Stimulated activated CD4-positive, alpha-beta T cell treated with anti-CD3 and anti-CD28 coated beads, Interleukin-12 subunit alpha, Interleukin-12 subunit beta, amount 100 ng/mL, for 48 hours (primary cell): ENCODE results near the gene CREG2.
"Not testable (repeated sequence)": the region's sequence is repeated elsewhere in the genome, so short reads cannot be mapped to it uniquely, and the experiment has no call there.

Experiments
- DNase-seq, 3 donors: peaks; one replicate each; pipeline ENCODE4 v3.0.0-alpha.2; 2020; ENCODE audit warnings: low read depth in 2 of 3, low spot score in 1 of 3

The CREG2 gene

DNA sequence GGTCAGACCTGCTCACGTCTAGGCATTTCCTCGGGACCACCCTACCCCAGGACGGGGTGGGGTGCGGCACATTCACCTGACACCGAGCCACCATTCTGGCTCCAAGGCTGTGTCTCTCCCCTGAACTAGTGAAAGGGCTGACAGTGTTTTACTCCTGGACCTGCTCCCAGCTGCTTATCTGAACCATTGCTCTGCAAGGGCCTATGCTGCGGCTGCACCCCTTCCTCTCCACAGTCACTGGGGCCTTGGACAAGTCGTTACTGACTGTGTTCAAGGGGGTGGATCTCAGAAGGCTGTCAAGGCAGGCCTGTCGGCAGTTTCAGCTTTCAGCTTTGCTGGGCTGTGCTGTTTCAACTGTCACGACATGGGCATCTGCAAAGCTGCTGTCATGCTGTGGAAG, 11.7 kb downstream of the CREG2 start:
- DNase-seq = no peak

DNA sequence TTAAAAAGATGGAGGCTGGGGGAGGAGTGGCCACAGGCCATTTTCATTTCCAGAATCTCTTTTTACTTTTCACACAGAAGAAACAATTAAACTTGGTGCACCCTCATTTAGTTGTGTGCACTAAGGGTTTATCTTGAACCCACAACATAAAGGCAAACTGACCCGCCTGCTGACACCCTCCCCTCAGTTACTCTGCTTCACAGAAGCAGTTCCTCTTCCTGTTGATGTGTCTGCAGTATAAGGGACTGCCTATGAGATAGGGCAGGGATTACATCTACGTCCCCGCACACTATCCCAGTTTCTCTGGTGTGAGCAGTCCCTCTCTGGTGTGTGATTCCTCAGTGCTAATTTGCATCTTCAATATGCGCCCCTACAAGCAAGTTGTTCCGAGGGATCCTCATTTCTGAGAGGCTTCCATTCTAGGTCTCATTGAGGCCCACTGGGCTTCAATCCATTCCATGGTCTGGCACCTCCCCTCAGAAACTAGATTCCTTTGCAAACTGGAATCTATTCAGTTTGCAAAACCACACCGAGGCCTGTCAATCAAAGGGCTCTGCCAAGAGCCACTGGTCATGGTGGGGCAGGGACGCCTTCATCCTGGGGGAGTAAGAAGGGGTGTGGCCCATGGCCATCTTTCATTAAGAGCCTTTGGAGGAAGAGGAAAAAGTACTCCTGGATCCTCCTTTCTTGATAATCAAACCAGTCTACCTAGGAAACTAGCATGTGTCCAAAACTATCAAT, 12.3 kb downstream of the CREG2 start:
- DNase-seq = no peak

DNA sequence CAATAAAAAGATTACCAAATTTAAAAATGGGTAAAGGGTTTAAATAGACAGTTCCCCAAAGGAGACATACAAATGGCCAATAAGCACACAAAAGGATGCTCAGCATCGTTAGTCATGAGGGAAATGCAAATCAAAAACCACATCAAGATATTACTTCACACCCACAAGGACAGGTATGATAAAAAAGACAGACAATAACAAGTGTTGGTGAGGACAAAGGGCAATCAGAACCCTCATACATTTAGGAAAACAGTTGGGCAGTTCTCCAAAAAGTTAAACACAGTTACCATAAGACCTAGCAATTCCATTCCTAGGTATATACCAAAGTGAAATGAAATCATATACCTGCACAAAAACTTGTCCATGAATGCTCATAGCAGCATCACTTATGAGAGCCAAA, 14.5 kb downstream of the CREG2 start:
- no peak for DNase-seq

DNA sequence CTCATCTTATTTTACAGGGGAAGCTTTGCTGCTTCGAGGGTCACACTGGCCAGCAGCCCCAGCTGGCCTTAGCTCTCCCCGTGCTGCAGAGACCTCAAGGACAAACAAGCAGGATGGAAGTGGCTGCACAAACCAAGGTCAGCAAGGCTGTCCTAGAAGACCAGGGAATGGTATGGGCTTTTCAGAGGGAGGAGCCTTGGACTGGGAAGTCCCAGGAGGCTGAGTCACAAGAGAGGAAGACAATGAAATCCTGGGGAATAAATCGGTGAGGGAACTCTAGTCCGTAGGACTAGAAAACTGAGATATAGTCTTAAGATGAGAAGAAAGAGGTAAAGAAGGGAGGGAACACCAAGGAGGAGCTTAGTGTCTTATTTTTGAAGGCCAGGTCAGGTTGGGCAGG, 15.7 kb downstream of the CREG2 start:
- no peak for DNase-seq

DNA sequence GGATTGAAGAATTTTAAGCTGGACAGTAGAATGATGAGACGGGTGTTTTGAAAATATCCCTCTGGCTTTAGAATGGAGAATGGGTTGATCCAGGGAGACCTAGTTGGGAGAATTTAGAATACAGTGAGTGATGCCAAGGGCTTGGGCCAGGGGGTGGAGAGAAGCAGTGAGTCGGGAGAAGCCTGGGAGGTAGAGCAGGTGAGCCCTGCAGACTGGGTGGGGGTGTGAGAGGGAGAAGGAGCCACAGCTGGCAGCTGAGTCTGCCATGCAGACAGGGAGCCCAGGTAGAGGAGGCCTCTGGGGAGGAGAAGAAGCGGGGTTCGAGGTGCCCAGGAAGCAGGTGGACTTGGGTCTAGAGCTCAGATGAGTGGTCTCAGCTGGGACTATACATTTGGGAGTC, 18.2 kb downstream of the CREG2 start:
- DNase-seq = no peak

DNA sequence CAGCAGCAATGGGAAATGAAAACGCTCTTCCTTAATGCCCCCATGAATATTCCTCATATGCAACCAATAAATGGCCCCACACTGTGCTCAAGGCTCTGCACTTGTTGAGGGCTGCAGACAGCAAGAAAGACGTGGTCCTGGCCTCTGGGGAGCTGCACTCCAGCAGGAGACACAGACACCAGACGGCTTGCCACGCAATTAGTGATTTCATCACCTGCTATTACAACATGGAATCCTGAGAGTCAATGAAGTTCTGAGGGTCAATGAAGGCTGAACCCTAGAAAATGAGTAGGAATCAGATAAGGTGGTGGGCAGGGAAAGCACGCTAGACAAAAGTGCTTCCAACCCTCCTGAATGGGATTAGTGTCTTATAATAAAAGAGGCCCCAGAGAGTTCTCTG, 18.9 kb downstream of the CREG2 start:
- no peak for DNase-seq

DNA sequence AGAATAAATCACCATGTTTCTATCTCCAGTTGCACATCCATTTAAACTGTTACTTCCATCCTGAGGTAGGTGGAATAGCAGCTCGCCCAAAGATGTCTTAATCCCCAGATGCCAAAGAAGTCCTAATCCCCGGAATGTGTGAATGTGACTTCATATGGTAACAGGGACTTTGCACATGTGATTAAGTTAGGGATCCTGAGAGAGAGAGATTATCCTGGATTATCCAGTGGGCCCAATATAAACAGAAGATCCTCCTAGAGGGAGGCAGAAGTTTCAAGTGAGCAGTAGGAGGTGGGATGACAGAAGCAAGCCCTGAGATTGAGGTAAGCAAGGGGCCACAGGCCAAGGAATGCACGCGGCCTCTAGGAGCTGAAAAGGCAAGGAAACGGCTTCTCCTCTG, 19.8 kb downstream of the CREG2 start:
- no peak for DNase-seq

DNA sequence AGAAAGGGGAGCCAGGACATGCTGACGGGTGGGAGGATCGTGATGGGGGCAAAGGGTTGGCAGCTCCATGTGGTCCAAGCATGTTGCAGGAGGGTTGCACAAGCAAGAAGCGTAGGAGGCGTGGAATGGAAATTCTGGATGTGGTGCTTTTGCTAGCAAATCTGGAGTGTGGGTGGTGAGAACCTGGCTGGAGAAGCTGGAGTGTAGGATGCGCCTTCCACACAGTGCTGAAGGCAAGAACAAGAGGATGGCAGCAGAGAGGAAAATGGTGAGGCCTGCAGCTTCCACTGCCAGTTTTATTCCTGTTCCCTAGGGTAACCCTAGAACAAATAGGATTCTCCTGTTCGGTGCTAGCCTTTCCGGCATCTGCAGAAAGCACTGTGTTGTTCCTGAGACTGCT, 22.4 kb downstream of the CREG2 start:
- DNase-seq = no peak

DNA sequence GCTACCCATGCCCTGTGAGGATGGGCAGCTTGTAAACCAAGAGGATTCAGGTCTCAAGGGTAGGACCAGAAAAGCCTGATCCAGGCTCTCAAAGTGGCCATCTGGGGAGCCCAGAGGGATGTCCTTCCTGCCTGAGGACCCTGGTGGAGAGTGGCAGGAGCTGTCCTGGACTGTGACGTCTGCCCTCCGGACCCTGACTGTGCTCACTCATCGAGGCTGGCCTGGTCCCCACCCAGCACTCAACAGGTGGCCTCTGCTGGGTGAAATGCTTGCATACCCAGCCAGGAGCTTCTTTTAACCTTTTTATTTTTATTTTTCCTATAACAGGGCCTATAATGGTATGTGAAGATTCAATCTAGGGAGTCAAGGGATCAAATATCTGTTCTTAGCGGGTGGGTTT, 24.5 kb downstream of the CREG2 start:
- no peak for DNase-seq

DNA sequence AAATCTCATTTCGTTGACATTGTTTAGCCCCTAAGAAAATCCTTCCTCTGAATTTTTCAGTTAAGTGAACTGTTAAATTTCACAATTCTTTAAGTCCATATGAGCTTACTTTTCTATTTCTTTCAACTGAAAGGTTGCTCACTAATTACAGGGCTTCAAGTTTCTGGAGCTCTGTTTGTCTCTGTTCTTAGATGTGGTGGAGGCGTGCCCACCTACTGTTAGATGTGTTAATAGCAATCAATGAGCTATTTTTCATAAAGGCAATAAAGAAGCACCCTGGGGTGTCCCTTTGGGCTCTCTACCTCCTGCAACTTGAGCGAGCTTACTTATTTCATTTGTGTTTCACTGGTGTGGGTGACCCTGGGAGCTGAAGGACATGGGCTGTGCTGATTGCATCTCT, 25.0 kb downstream of the CREG2 start:
- no peak for DNase-seq

DNA sequence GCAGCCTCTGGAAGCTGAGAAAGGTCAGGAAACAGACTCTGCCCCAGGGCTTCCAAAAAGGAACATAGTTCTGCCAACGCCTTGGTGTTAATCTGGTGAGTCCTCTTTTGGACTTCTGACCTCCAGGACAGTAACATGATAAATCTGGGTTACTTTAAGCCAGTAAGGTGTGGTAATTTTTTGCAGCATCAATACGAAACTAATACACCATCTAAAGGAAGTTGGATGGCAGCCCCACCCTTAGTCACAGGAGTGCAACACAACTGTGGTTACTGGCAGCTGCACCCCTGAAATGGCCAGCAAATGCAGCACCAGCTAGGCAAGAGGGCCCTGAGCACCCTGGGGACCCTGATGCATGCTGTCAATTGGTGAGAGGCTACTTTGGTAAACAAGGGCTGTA, 25.8 kb downstream of the CREG2 start:
- no peak for DNase-seq

DNA sequence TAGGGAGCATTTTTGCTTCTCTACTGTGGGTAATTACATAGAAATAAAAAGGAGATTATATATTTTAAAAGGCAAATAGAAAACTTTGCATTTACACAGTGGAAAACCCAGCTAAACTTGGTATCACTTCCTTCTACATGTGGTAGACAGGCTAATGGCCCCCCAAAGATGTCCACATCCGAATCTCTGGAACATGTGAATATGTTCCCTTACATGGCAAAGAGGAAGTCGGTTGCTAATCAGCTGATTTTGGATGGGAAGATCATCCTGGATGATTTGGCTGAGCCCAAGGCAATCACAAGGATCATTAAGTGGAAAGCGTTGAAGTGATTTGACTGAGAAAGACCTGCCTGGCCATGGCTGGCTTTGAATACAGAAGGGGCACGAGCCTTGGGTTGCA, 26.2 kb downstream of the CREG2 start:
- no peak for DNase-seq

DNA sequence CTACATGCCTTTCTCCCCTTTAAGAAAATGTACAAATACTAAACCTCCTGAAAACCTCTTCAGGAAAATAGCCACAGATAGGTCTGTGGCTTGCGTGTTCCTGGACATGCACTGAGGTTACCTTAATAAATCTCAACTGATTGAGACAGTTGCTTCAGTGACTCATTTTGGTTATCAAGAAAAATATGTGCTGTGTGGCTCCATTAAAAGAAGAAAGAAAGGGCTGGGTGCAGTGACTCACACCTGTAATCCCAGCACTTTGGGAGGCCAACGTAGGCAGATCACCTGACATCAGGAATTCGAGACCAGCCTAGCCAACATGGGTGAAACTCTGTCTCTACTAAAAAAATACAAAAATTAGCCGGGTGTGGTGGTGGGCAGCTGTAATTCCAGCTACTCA, 27.1 kb downstream of the CREG2 start:
- DNase-seq = no peak

DNA sequence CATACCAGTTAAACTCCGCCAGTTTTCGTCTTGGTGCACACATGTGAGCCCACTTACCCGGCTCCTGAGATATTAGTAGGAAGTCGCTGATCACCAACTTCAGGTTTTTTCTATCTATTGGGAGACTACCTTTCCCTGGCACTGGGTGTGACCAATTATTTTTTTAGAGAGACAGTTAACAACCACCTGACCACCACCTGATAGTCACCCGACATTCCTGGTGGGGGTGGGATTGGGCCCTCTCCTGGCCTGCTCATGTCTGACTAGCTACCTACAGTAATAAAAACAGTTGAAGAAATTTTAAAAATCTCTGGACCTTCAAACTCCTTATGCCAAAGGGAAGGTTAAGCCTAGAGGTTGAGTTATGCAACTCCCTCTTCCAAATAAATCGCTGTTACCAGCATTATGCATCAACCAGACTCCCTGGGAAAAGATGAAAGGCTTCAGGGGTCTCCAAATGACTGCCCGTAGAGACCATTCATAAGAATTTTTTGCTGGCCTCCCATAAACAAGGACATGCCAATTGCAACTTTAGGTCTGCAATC, 27.8 kb downstream of the CREG2 start:
- DNase-seq = no peak

DNA sequence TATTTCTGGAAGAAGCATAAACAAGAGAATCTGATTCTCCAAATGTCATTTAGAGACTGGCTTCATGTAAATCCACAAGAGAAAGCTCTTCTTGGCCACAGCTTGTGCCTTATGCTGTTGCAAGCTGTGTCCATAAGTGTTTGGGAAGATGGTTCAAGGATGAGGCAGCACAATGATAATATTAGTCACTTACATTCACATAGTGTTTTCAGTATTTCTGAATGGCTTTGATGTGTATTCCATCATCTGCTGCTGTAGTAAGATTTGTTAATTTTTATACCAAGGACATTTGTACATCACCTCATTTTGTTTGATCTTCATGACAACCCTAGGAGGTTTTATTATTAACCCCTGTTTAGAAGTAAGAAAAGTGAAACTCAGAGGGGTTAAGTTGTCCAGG, 29.9 kb downstream of the CREG2 start:
- no peak for DNase-seq

DNA sequence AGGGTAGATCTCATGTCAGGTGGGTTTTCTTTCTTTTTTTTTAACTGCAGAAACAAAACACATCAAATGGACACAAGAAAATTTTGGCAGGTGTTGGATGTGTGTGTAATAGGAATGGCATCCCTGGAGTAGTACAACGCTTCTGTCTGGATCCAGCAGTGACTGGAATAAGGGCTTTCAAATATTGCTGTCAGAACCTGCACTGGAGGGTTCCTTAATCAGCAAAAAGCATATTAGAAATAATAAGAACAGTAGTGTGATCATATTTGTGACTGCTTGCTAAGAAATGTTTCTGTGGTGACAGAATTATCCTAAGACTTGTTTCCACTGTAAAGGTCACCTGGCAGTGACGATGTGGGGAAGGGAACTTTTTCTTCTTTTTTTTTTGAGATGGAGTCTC, 30.8 kb downstream of the CREG2 start:
- no peak for DNase-seq

DNA sequence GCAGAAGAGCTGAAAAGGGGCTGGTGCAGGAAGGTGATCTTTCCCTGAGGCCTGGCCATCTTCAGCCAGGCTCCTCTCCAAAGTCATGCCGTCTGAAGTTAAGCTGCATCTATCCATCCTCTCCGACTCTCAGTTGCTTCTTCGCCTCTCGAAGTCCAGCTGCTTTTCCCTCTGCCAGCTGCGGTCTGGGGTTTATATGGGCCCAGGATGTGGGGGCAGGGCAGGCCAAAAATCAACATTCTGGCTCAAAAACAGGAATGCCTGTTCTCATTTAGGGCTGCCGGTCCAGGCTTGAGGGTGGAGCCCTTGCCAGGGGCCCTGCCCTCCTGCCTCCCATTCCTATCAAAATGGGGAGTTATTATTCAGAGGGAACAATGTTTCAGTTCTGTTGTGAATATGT, 31.2 kb downstream of the CREG2 start:
- no peak for DNase-seq

DNA sequence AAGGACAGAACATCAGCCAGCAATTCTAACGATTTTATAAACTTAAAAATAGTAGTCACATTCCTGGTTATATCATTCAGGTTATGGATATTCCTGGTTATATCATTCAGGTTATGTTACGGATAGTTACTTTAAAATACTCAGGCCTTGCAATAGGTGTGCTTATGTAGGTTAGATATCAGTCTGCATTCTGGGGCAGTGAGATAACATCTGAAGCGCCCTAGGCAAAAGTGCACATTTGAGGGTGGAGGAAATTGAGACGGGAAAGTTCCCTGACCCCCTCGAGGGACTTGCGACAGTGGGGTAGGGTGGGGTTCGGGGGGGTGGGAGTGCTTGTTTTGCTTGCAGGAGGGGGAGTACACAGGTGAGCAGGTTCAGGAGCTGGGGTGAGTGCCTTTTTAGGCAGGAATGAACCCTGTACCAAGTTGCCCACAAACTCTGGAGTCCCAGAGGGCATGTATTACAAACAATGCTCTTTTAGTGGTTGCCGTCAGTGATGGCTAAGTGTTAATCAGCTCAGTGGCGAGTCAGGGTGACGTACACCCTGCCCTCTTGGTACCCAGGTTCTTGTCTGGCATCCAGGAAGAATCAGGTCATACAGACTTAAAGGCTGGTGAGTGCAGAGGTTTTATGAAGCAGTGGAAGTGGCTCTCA, 31.8 kb downstream of the CREG2 start:
- DNase-seq = no peak

DNA sequence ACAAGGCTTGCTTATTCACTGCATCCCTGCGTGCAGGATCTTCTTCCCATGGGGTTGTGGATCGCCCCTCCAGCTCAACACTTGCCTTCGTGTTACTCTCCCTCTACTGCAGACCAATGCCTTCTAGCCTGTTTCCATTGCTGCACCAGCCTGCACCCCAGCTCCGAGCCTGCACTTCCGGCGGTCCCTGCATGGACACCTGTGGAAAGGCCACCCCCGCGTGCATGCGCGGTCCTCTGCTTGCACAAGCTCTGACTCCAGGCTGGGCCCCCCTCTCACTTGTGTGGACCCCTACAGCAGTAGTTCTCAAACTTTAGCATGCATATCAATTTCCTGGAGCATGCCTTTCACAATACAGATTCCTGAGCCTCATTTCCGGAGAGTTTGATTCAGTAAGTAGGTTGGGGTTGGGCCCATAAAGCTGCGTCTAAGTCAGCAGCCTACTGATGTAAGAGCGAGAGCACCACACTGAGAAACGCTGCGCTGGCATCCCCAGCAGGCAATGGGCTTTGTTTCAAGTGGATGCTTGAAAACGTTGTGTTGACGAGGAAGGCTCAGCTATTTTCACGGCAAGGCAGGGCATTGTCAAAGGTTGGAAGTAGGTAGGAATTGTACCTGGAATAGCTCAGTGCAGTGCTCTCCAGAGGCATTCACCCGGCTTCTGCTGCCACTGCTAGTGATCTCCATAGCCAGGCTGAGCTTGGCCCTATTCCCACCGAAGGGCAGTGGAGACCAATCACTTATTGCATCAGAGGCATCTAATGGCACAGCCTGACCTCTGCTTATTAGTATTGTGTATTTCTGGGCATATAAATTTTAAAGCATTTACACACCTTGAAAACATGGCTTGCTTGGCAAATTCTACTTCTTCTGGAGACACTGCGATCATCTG, 32.6 kb downstream of the CREG2 start:
- no peak for DNase-seq

DNA sequence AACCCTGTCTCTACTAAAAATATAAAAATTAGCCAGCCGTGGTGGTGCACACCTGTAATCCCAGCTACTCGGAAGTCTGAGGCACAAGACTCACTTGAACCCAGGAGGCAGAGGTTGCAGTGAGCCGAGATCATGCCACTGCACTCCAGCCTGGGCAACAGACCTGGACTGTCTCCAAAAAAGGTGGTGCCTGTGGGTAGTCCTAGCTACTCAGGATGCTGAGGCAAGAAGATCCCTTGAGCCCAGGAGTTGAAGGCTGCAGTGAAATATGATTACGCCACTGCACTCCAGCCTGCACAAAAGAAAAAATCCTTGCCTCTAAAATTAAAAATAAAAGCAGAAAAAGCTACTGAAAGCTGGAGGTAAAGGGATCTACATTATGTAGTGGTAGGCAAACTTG, 34.7 kb downstream of the CREG2 start:
- not testable (repeated sequence) for DNase-seq

DNA sequence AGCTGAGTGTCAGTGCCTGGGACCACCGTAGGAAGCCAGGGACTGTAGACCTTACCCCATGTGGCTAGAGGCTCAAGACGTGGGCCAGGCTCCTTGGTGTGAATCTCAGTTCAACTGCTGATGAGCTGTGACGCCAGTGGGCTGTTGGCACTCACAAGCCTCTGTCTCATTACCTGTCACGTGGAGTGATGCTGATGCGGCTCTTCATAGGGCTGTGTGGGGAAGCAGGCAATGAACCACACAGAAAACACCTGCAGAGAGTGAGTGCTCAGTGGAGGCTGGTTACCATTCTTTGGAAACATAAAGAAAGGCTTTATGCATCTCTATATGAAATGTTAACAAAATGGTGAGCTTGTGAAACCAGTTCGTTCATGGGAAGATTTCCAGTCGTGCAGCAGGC, 36.1 kb downstream of the CREG2 start:
- DNase-seq = no peak
